Ishikawa (cell line): Measurements from ENCODE around the gene TH.

Experiments
- NFIC ChIP-seq: IDR thresholded peaks from 2 replicates; pipeline ENCODE4 v1.6.1; 2012
- RAD21 ChIP-seq: IDR thresholded peaks from 2 replicates; pipeline ENCODE4 v1.6.1; 2012; ENCODE audit warnings: low read depth
- YY1 ChIP-seq: IDR thresholded peaks from 2 replicates; pipeline ENCODE4 v1.6.1; 2012; ENCODE audit warnings: low read depth
- ZBTB7A ChIP-seq: IDR thresholded peaks from 2 replicates; pipeline ENCODE4 v1.6.1; 2012; ENCODE audit warnings: low read depth
- TF ChIP-seq, protein P1 (sequence below): IDR thresholded peaks from 2 replicates; pipeline ENCODE4 v1.6.1; 2012

DNA sequence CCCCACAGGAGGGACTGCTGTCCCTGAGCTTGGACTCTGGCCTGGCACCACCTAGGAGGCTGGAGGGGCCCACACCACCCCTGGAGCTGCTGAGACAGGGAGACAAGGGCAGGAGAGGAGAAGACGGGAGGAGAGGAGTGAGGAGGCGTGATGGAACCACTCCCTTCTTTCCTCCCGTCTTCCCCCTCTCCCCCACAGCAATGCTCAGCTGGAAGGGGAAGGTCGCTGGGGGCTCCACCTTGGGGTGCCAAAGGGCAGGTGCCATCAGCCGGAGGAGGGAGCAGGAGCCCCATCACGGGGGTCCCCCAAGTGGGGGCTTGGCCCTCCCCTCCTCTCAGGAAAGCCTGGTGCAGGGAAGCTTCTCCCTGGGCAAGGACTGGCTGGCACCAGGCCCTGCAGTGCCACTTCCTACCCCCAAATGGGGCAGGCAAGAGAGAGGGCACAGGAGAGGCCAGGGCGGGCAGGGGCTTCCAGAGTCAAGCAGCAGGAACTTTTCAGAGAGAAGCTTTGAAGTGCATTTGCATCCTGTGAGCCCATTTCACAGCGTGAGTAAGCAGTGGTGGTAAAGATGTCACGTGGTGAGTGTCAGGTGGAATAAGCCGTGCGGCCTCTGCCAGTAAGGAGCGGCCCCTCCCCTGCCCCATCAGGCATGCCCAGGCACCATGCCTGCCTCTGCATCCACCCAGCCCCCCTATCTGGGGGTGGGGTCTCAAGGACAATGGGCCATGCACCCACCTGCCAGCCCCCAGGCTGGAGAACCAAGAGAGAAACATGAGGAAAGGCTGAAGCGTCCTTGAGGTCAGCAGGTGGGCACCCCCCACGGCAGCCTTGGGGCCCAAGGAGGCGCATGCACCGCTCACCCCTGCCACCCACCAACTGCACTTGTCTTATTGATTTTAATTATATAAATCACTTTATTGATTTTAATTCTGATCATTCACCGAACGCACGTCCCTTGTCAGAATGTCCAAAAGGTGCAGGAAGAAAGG, 37.3 kb downstream of the TH start:
- TF ChIP-seq YY1 (no peak), NFIC (no peak), RAD21 (no peak), ZBTB7A (no peak)
- TF ChIP-seq, protein P1, sequence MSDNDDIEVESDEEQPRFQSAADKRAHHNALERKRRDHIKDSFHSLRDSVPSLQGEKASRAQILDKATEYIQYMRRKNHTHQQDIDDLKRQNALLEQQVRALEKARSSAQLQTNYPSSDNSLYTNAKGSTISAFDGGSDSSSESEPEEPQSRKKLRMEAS: no peak
